ENCODE results near the gene CLSTN3.
A peak's percentile ranks its signal among the peaks of the same experiment; 100 is the strongest.

- TF ChIP-seq CTCF (IDR thresholded peaks at IDR 0.05) = peak; percentile 8 to 59 (median 47)
- no peak for TF ChIP-seq POLR2A (IDR thresholded peaks at IDR 0.05)
Observed at GRCh38 chr12:7188562-7189397, 58.6 kb downstream of the CLSTN3 start.
